Brain microvascular endothelial cell (primary cell): ENCODE results near the gene COL28A1.

ENCODE experiments used
- DNase-seq: peaks from one replicate; pipeline ENCODE4 v3.0.0-alpha.2; 2020
- H3K27ac ChIP-seq: fragments of 250-450 bp; sonication (Bioruptor Pico); 2 replicates; pipeline ENCODE4 v1.5.1; 2020; ENCODE audit warnings: mild to moderate bottlenecking, moderate library complexity
- H3K27me3 ChIP-seq: fragments of 250-450 bp; sonication (Bioruptor Pico); replicated peaks from 2 replicates; pipeline ENCODE4 v1.5.1; 2020; ENCODE audit warnings: mild to moderate bottlenecking
- H3K36me3 ChIP-seq: fragments of 250-450 bp; sonication (Bioruptor Pico); replicated peaks from 2 replicates; pipeline ENCODE4 v1.5.1; 2020; ENCODE audit warnings: mild to moderate bottlenecking
- H3K4me3 ChIP-seq: 2 replicates; pipeline ENCODE4 v1.5.1; 2011; ENCODE audit warnings: low read depth, mild to moderate bottlenecking, control low read depth, low read length, moderate library complexity
- CTCF ChIP-seq: IDR thresholded peaks from 2 replicates; pipeline ENCODE4 v1.5.1; 2011; ENCODE audit warnings: low read depth, mild to moderate bottlenecking, moderate library complexity, low read length, control low read depth, inconsistent platforms; ENCODE audit errors: missing control alignments
- in situ Hi-C: cut with HindIII; loops from 2 replicates; pipeline ENCODE4 v1.10.0; 2017; ENCODE audit warnings: low sequenced_read_pairs, low pct_ligation_motif_present

Gene COL28A1

GRCh38 chr7:7524121-7524520 is 11.6 kb downstream of the COL28A1 start:
- H3K4me3 ChIP-seq, result no peak overlapping the region
- H3K27me3 ChIP-seq, result no peaks in the 10 kb centered on the region
- H3K36me3 ChIP-seq, result no peaks in the 10 kb centered on the region
- no peak overlapping the region for H3K27ac ChIP-seq
- TF ChIP-seq CTCF, result no peak
- in situ Hi-C loops, result no loop called here
- DNase-seq, result no peak

GRCh38 chr7:7522421-7522820 is 13.3 kb downstream of the COL28A1 start:
- no peak overlapping the region for H3K27ac ChIP-seq
- no peaks in the 10 kb centered on the region for H3K27me3 ChIP-seq
- no peak for DNase-seq
- H3K4me3 ChIP-seq, result no peak overlapping the region
- no peak for TF ChIP-seq CTCF
- no peaks in the 10 kb centered on the region for H3K36me3 ChIP-seq
- in situ Hi-C loops, result no loop called here

- Histone ChIP-seq H3K27me3 (no peaks in the 10 kb centered on the region), H3K4me3 (no peak overlapping the region), H3K27ac (no peak overlapping the region), H3K36me3 (no peaks in the 10 kb centered on the region)
- DNase-seq, result peak; percentile 6
- no peak for TF ChIP-seq CTCF
- in situ Hi-C loops, result no loop called here
These were observed 14.4 kb downstream of the COL28A1 start for GRCh38 chr7:7521259-7521658.

DNA sequence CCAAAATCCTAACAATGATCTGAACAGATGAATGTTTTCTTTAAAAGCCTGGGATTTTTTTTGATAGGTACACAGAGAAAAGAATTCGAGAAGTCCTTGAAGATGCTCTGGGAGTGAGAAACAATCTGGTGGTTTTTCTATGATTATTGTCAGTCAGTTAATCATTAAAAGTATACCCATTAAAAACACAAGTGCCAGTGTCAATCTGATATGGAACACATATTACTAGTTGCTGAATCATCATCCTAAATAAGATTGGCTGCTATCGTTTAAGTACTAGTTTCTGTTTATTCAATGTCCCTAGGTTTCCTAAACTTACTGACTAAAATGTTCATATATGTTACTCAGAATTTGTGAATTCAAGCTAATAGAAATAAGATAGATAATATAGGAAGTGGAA is 16.1 kb downstream of the COL28A1 start:
- no peak for DNase-seq
- TF ChIP-seq CTCF, result no peak
- H3K4me3 ChIP-seq, result no peak overlapping the region
- H3K27ac ChIP-seq, result no peak overlapping the region
- in situ Hi-C loops, result no loop called here
- H3K27me3 ChIP-seq, result no peaks in the 10 kb centered on the region
- H3K36me3 ChIP-seq, result no peaks in the 10 kb centered on the region

DNA sequence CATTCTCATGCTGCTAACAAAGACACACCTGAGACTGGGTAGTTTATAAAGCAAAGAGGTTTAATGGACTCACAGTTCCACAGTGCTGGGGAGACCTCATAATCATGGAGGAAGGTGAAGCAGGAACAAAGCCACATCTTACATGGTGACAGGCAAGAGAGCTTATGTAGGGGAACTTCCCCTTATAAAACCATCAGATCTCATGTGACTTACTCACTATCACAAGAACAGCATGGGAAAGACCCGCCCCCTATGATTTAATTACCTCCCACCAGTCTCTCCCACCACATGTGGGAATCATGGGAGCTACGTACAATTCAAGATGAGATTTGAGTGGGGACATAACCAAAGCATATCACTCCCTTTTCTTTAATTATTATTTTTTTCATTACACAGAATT is 16.6 kb downstream of the COL28A1 start:
- H3K27me3 ChIP-seq, result no peaks in the 10 kb centered on the region
- TF ChIP-seq CTCF, result no peak
- no peaks in the 10 kb centered on the region for H3K36me3 ChIP-seq
- DNase-seq, result no peak
- H3K4me3 ChIP-seq, result no peak overlapping the region
- H3K27ac ChIP-seq, result no peak overlapping the region
- in situ Hi-C loops, result no loop called here

DNA sequence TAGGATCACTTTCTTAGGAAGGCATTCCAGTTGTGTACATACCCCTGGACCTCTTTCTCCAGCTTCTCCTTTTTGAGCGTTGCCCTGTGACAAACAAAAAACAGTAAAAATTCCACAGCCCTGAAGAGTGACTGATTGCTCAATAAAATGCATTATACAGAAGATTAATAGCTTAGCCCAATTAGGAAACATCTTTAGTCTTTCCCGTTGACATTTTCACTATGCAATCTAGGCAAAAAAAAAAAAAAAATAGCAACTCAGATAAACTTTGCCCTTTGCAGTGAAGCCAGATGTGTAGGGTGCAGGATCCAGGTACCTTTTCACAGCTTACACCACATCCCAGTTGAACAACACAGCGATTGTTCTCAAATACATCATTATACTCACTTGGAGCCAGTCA is 17.9 kb downstream of the COL28A1 start:
- Histone ChIP-seq H3K27ac (no peak overlapping the region), H3K27me3 (no peaks in the 10 kb centered on the region), H3K36me3 (no peaks in the 10 kb centered on the region), H3K4me3 (no peak overlapping the region)
- no peak for DNase-seq
- TF ChIP-seq CTCF, result no peak
- in situ Hi-C loops, result no loop called here
